Measurements from ENCODE around the gene DLG2.

DLG2 gene

GRCh38 chr11:84140386-84141169 is 1486.6 kb downstream of the DLG2 start:
- Histone ChIP-seq H3K27ac (no peak overlapping the region), H3K36me3 (no peaks in the 10 kb centered on the region), H3K4me3 (ENCODE audit: low read depth, low read length) (no peak overlapping the region), H3K9me3 (ENCODE audit: severe bottlenecking) (no peaks in the 10 kb centered on the region), H3K27me3 (ENCODE audit: insufficient read depth, low read depth, severe bottlenecking) (no peaks in the 10 kb centered on the region)
- no peak for DNase-seq
- TF ChIP-seq CTCF (IDR thresholded peaks at IDR 0.05; ENCODE audit: low read depth, low read length): no peak

- Histone ChIP-seq H3K4me3 (ENCODE audit: low read depth, low read length) (no peak overlapping the region), H3K27me3 (ENCODE audit: insufficient read depth, low read depth, severe bottlenecking) (no peaks in the 10 kb centered on the region), H3K36me3 (no peaks in the 10 kb centered on the region), H3K27ac (no peak overlapping the region), H3K9me3 (ENCODE audit: severe bottlenecking) (no peaks in the 10 kb centered on the region)
- DNase-seq: no peak
- TF ChIP-seq CTCF (IDR thresholded peaks at IDR 0.05; ENCODE audit: low read depth, low read length): no peak
These were observed 1489.2 kb downstream of the DLG2 start for GRCh38 chr11:84137960-84138359.

- no peak for TF ChIP-seq CTCF (IDR thresholded peaks at IDR 0.05; ENCODE audit: low read depth, low read length)
- no peak overlapping the region for H3K27ac ChIP-seq
- H3K27me3 ChIP-seq (ENCODE audit: insufficient read depth, low read depth, severe bottlenecking): no peaks in the 10 kb centered on the region
- H3K4me3 ChIP-seq (ENCODE audit: low read depth, low read length): no peak overlapping the region
- no peaks in the 10 kb centered on the region for H3K36me3 ChIP-seq
- DNase-seq: no peak
- H3K9me3 ChIP-seq (ENCODE audit: severe bottlenecking): no peaks in the 10 kb centered on the region
These were observed 1489.6 kb downstream of the DLG2 start for GRCh38 chr11:84137505-84137904.

GRCh38 chr11:84136926-84137325 is 1490.2 kb downstream of the DLG2 start:
- H3K36me3 ChIP-seq: no peaks in the 10 kb centered on the region
- TF ChIP-seq CTCF (IDR thresholded peaks at IDR 0.05; ENCODE audit: low read depth, low read length): no peak
- DNase-seq: no peak
- no peaks in the 10 kb centered on the region for H3K27me3 ChIP-seq (ENCODE audit: insufficient read depth, low read depth, severe bottlenecking)
- no peak overlapping the region for H3K4me3 ChIP-seq (ENCODE audit: low read depth, low read length)
- no peaks in the 10 kb centered on the region for H3K9me3 ChIP-seq (ENCODE audit: severe bottlenecking)
- no peak overlapping the region for H3K27ac ChIP-seq

- DNase-seq: no peak
- TF ChIP-seq CTCF (IDR thresholded peaks at IDR 0.05; ENCODE audit: low read depth, low read length): no peak
- Histone ChIP-seq H3K27ac (no peak overlapping the region), H3K4me3 (ENCODE audit: low read depth, low read length) (no peak overlapping the region), H3K27me3 (ENCODE audit: insufficient read depth, low read depth, severe bottlenecking) (no peaks in the 10 kb centered on the region), H3K9me3 (ENCODE audit: severe bottlenecking) (no peaks in the 10 kb centered on the region), H3K36me3 (no peaks in the 10 kb centered on the region)
These were observed 1496.3 kb downstream of the DLG2 start for GRCh38 chr11:84130646-84131427.

Data from WERI-Rb-1 (cell line).